Esophagus muscularis mucosa (tissue), 4 donors: ENCODE results near the gene NCR3LG1. TPM values are rescaled to one million over a fixed set of nuclear protein-coding genes. Genes with fewer than 3 reads are reported as not detected.

Experiments used
- DNase-seq: peaks from one replicate; pipeline ENCODE4 v3.0.0-alpha.2; 2017; ENCODE audit errors: extremely low spot score
- H3K27ac ChIP-seq, 4 donors: fragments of 200-600 bp; sonication (generic); replicated peaks in 1 of 4; 1 replicate in 3 of 4; 2 replicates in 1 of 4; pipeline ENCODE4 v1.5.1; 2016 to 2019; ENCODE audit warnings: mild to moderate bottlenecking in 1 of 4
- H3K27me3 ChIP-seq, 4 donors: fragments of 200-600 bp; sonication (generic); one replicate each; pipeline versions ENCODE4 v1.5.1 to v1.6.0; 2016 to 2019
- H3K36me3 ChIP-seq, 4 donors: fragments of 200-600 bp; sonication (generic); one replicate each; pipeline ENCODE4 v1.5.1; 2016 to 2019
- H3K4me1 ChIP-seq, 4 donors: fragments of 200-600 bp; sonication (generic); one replicate each; pipeline ENCODE4 v1.5.1; 2016 to 2019
- H3K4me3 ChIP-seq, 4 donors: fragments of 200-600 bp; sonication (generic); 1 replicate in 2 of 4; 2 replicates in 2 of 4; pipeline ENCODE4 v1.5.1; 2016 to 2019; ENCODE audit warnings: mild to moderate bottlenecking in 4 of 4, moderate library complexity in 1 of 4
- H3K9me3 ChIP-seq, 4 donors: fragments of 200-600 bp; sonication (generic); 1 replicate in 3 of 4; 2 replicates in 1 of 4; pipeline ENCODE4 v1.5.1; 2016 to 2019
- EP300 ChIP-seq: sonication (generic); formaldehyde crosslinking; IDR thresholded peaks from one replicate; pipeline ENCODE4 v1.6.1; 2017; ENCODE audit warnings: antibody characterized with exemption
- POLR2A ChIP-seq: fragments of 450-650 bp; IDR thresholded peaks from one replicate; pipeline ENCODE4 v1.6.1; 2017; ENCODE audit warnings: antibody characterized with exemption, moderate library complexity, mild to moderate bottlenecking, low read depth
- POLR2AphosphoS5 ChIP-seq, 2 donors: sonication (generic); formaldehyde crosslinking; IDR thresholded peaks; one replicate each; pipeline ENCODE4 v1.6.1; 2017; ENCODE audit warnings: antibody characterized with exemption in 2 of 2
- WGBS: methylation state at CpG from one replicate; pipeline ENCODE4 v1.1.5; 2018; 5-methylcytosine and 5-hydroxymethylcytosine counted together
- intact Hi-C: fragments of 100-400 bp; cut with DNase I; formaldehyde crosslinking; loops from one replicate; pipeline ENCODE4 v1.15.1; 2023
- total RNA-seq, 4 donors: library from RNA; depleted of rRNA; stranded (reverse); fragments of >200 nt; gene quantifications; one replicate each; pipeline versions ENCODE4 v1.1.0 to v1.2.1, GENCODE V29; 2016
- TF ChIP-seq, protein P1 (sequence below), 3 experiments: fragments of 200-600 bp in 2 of 3; fragments of 450-650 bp in 1 of 3; sonication (generic) in 2 of 3; IDR thresholded peaks; one replicate each; pipeline ENCODE4 v1.5.1; 2017 to 2019; ENCODE audit warnings: antibody characterized with exemption in 3 of 3, mild to moderate bottlenecking in 2 of 3, moderate library complexity in 1 of 3

Gene NCR3LG1
- total RNA-seq, 4 donors from 2014 or later = 1.7 to 3.6 (median 2.4) TPM

DNA sequence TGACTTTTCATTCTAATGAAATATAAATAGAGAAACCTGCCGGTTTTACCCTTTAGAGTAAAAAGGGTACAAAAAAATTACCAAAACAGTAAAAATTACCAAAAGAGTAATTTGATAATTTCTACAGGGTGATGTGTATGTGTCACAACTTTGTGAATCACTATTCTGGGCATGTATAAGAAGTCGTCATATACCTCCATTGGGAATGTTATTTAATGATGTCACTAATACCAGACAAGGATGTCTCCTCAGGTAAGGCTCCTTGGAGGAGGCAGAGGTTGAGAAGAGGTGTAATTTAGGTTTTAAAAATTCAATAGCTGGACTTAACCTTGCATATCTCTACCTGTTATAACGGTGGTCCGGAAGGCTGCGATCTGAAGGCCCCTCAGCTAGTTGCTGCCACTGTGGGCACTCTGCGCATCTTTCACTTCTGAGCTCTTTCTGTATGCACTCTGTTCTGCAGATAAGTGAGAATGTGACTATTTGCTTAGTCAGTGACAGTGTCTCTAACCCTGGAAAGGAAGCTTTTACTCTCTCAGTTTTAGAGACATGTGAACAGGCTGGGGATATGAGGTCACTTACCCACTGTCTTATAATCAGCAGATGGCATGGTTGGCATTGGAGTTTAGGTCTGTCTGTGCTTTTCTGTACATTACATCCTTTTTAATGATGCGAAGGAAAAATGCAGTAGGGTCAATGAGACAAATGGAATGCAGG is 987 bp upstream of the NCR3LG1 start:
- TF ChIP-seq EP300 (no peak), POLR2A (no peak), POLR2AphosphoS5 (IDR thresholded peaks at IDR 0.05) (no peak)
- TF ChIP-seq, protein P1, sequence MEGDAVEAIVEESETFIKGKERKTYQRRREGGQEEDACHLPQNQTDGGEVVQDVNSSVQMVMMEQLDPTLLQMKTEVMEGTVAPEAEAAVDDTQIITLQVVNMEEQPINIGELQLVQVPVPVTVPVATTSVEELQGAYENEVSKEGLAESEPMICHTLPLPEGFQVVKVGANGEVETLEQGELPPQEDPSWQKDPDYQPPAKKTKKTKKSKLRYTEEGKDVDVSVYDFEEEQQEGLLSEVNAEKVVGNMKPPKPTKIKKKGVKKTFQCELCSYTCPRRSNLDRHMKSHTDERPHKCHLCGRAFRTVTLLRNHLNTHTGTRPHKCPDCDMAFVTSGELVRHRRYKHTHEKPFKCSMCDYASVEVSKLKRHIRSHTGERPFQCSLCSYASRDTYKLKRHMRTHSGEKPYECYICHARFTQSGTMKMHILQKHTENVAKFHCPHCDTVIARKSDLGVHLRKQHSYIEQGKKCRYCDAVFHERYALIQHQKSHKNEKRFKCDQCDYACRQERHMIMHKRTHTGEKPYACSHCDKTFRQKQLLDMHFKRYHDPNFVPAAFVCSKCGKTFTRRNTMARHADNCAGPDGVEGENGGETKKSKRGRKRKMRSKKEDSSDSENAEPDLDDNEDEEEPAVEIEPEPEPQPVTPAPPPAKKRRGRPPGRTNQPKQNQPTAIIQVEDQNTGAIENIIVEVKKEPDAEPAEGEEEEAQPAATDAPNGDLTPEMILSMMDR (IDR thresholded peaks at IDR 0.05) = no peak
- WGBS = 95% methylated on average over 7 of the region's 7 CpGs
- peaks cover 13 to 34% (median 23%) of the 10 kb centered on the region in 4 donors for H3K4me1 ChIP-seq
- no peaks in the 10 kb centered on the region for H3K9me3 ChIP-seq
- intact Hi-C loops = no loop called here
- no peak for DNase-seq
- H3K4me3 ChIP-seq = peak overlapping the region in 2 of 4 donors; percentile 76 to 85
- no peaks in the 10 kb centered on the region for H3K36me3 ChIP-seq
- H3K27me3 ChIP-seq = no peaks in the 10 kb centered on the region
- no peak overlapping the region for H3K27ac ChIP-seq

GRCh38 chr11:17351172-17351509 is 459 bp upstream of the NCR3LG1 start:
- 27% methylated on average over 12 of the region's 12 CpGs for WGBS

DNA sequence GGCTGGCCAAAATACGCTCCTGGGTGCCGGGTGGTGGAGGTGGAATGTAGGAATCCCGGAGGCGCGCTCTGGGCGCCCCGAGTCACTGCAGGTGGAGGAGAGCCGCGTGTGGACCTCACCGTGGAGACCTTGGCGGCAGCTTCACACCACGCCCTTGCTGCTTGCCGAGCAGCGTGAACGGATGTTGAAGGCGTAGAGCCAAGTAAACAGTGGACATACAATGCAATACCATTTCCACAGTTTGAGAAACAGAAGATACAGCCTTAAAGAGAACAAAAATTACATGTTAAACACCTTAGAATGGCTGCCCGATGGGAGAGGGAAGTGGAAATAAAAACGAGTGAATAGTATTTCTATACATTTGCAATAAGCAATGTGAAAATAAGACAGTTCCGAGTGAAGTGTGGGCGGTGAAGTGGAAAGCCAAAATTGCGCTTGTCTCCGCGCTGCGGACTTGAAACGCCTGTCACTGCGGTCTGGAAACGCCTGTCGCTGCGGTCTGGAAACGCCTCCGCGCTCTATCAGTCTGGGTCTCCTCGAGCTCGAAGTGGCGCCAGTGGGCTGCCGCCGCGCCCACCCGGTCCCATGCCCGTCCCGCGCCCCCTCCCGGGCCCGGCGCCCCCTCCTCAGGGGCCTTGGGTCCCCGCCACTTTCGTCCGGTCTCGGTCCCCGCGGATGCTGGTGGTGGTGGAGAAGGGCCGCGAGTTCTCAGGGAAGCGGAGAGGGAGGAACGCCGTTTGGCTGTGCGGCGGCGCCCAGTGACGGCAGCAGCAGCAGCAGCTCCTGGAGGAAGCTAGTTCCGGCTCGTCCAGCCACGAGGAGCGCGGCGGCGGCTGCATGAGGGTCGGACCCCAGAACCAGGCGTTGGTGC is 1.6 kb downstream of the NCR3LG1 start:
- DNase-seq = no peak
- peak; percentile 54 to 73 for TF ChIP-seq POLR2AphosphoS5 (IDR thresholded peaks at IDR 0.05)
- TF ChIP-seq EP300 = no peak
- peaks cover 0 to 7% (median 3%) of the 10 kb centered on the region in 4 donors for H3K36me3 ChIP-seq
- H3K27ac ChIP-seq = peak overlapping the region; percentile 82 to 94 (median 88)
- under 1% methylated on average over 55 of the region's 69 CpGs for WGBS
- intact Hi-C loops = no loop called here
- no peaks in the 10 kb centered on the region for H3K27me3 ChIP-seq
- H3K9me3 ChIP-seq = no peaks in the 10 kb centered on the region
- H3K4me3 ChIP-seq = peak overlapping the region; percentile 58 to 85 (median 72)
- H3K4me1 ChIP-seq = peaks cover 13 to 34% (median 23%) of the 10 kb centered on the region in 4 donors

More at GRCh38 chr11:17351172-17351509, 459 bp upstream of the NCR3LG1 start:
- peak overlapping the region; percentile 82 to 94 (median 88) for H3K27ac ChIP-seq
- H3K27me3 ChIP-seq = no peaks in the 10 kb centered on the region
- H3K4me1 ChIP-seq = peaks cover 13 to 34% (median 23%) of the 10 kb centered on the region in 4 donors
- intact Hi-C loops = no loop called here
- H3K9me3 ChIP-seq = no peaks in the 10 kb centered on the region
- no peaks in the 10 kb centered on the region for H3K36me3 ChIP-seq
- DNase-seq = no peak
- no peak for TF ChIP-seq POLR2A
- TF ChIP-seq, protein P1 (IDR thresholded peaks at IDR 0.05) = peak in 2 of 3 experiments; percentile 5 to 29
- peak overlapping the region; percentile 58 to 85 (median 72) for H3K4me3 ChIP-seq

DNA sequence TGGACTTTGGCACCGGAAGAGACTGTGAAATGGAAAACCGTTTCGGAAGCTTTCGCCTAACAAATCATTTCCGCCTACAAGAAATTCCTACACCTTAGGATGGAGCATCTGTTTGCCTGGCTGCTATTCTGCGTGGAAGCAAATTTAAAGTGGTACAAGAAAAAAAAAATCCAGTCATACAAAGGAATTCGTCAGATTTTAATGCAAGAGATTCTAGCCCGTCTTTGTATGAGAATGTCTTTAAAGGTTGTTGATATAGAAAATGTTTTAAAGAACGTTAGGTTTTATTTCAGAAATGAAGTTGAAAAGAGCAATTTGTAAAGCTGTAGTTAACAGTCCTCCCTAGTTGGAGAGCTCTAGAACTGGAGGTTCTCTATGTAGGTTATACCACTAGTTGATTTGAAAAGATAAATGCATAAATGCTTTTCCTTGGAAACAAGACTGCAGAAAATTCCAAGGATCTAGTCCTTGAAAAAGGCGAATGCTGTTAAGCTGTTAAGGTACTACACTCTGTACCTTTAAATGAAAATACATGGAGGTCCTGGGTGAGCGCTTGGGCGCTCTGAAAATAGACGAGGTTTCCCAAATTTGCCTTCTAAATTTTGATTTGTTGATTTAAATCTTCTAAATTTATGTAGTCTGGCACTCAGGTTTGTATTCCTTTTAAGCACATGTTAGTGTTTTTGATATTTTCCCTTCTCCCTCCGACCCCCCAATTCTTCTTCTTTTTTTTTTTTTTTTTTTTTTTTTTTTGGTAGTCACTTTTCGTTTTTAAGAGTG is 2.4 kb downstream of the NCR3LG1 start:
- no peaks in the 10 kb centered on the region for H3K9me3 ChIP-seq
- DNase-seq = no peak
- no peaks in the 10 kb centered on the region for H3K27me3 ChIP-seq
- H3K4me1 ChIP-seq = peaks cover 13 to 34% (median 23%) of the 10 kb centered on the region in 4 donors
- intact Hi-C loops = no loop called here
- peaks cover 0 to 7% (median 3%) of the 10 kb centered on the region in 4 donors for H3K36me3 ChIP-seq
- peak overlapping the region; percentile 82 to 94 (median 88) for H3K27ac ChIP-seq
- TF ChIP-seq, protein P1 (IDR thresholded peaks at IDR 0.05) = no peak
- TF ChIP-seq EP300 (no peak), POLR2AphosphoS5 (IDR thresholded peaks at IDR 0.05) (no peak), POLR2A (no peak)
- 8% methylated on average over 15 of the region's 15 CpGs for WGBS
- H3K4me3 ChIP-seq = peak overlapping the region; percentile 58 to 85 (median 72)
